OCI-LY1 (cell line): Measurements from ENCODE around the gene VTI1B.
"Not testable (repeated sequence)": the region's sequence is repeated elsewhere in the genome, so short reads cannot be mapped to it uniquely, and the experiment has no call there.

ENCODE experiments used
- H2AFZ ChIP-seq: fragments of 200-600 bp; sonication (generic), shearing (Covaris generic); 2 replicates; pipeline ENCODE4 v1.6.0; 2014; ENCODE audit warnings: antibody characterized with exemption, mild to moderate bottlenecking, low read length
- H3F3A ChIP-seq: fragments of 200-600 bp; sonication (generic), shearing (Covaris generic); 2 replicates; pipeline ENCODE4 v1.6.0; 2014; ENCODE audit warnings: mild to moderate bottlenecking, antibody characterized with exemption, low read length, moderate library complexity; ENCODE audit not compliant: insufficient read depth
- H3K27ac ChIP-seq: fragments of 200-600 bp; sonication (generic); 2 replicates; pipeline ENCODE4 v1.5.1; 2014; ENCODE audit warnings: low read length, mixed run types, mild to moderate bottlenecking, low read depth; ENCODE audit not compliant: poor library complexity, severe bottlenecking
- H3K27me3 ChIP-seq: fragments of 200-600 bp; sonication (generic); 2 replicates; pipeline ENCODE4 v1.6.0; 2014; ENCODE audit warnings: antibody characterized with exemption, mild to moderate bottlenecking, low read length, moderate library complexity; ENCODE audit not compliant: insufficient read depth
- H3K36me3 ChIP-seq: fragments of 200-600 bp; sonication (generic); 2 replicates; pipeline ENCODE4 v1.6.1; 2014; ENCODE audit warnings: mild to moderate bottlenecking, antibody characterized with exemption, low read length, moderate library complexity, mixed read lengths; ENCODE audit not compliant: insufficient read depth
- H3K4me1 ChIP-seq: fragments of 200-600 bp; sonication (generic); 2 replicates; pipeline ENCODE4 v1.5.1; 2014; ENCODE audit warnings: mild to moderate bottlenecking, low read length, moderate library complexity; ENCODE audit not compliant: insufficient read depth, severe bottlenecking
- H3K4me2 ChIP-seq: fragments of 200-600 bp; sonication (generic), shearing (Covaris generic); 2 replicates; pipeline ENCODE4 v1.6.1; 2014; ENCODE audit warnings: low read length
- H3K4me3 ChIP-seq: fragments of 200-600 bp; sonication (generic); 2 replicates; pipeline ENCODE4 v1.5.1; 2014; ENCODE audit warnings: low read length, low read depth, mild to moderate bottlenecking, mixed read lengths; ENCODE audit not compliant: poor library complexity, severe bottlenecking
- H3K79me2 ChIP-seq: fragments of 200-600 bp; shearing (Covaris generic); 2 replicates; pipeline ENCODE4 v1.6.1; 2016; ENCODE audit warnings: mixed run types, low read length, mixed read lengths; ENCODE audit not compliant: insufficient read depth
- H3K9ac ChIP-seq: fragments of 200-600 bp; sonication (generic), shearing (Covaris generic); 2 replicates; pipeline ENCODE4 v1.6.1; 2014; ENCODE audit warnings: mild to moderate bottlenecking, low read length, mixed read lengths
- H3K9me2 ChIP-seq: fragments of 200-600 bp; sonication (generic), shearing (Covaris generic); 2 replicates; pipeline ENCODE4 v1.6.1; 2014; ENCODE audit warnings: low read depth, mild to moderate bottlenecking, low read length, mixed read lengths
- H3K9me3 ChIP-seq: fragments of 200-600 bp; shearing (Covaris generic); 2 replicates; pipeline ENCODE4 v1.6.1; 2014; ENCODE audit warnings: low read length, mixed read lengths
- H4K20me1 ChIP-seq: fragments of 200-600 bp; sonication (generic), shearing (Covaris generic); 2 replicates; pipeline ENCODE4 v1.6.0; 2016; ENCODE audit warnings: mild to moderate bottlenecking, low read length; ENCODE audit not compliant: insufficient read depth
- EZH2 ChIP-seq: fragments of 200-600 bp; sonication (generic), shearing (Covaris generic); IDR thresholded peaks from 2 replicates; pipeline ENCODE4 v1.8.0; 2017; ENCODE audit warnings: borderline replicate concordance, mixed run types, mild to moderate bottlenecking, antibody characterized with exemption, low read length, moderate library complexity, mixed read lengths
- TF ChIP-seq, protein P1 (sequence below): fragments of 200-600 bp; sonication (generic), shearing (Covaris generic); IDR thresholded peaks from 2 replicates; pipeline ENCODE4 v1.5.1; 2017; ENCODE audit warnings: mild to moderate bottlenecking, antibody characterized with exemption, low read length, moderate library complexity, mixed read lengths

The VTI1B gene

DNA sequence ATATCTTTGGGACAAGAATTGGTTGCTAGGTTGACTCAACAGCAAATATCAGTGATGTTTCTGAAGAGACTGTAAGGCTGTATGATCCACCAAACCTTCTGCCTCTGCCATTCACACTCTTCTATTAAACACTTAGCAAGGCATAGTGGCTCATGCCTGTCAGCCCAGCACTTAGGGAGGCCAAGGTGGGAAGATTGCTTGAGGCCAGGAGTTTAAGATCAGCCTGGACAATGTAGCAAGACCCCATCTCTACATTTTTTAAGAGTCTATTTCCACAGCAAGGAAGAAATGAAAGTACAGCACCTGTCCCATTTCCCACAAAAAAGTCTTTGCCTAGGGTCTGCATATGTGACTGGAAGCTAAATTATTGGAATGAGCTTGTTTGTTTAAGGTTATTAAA, 46.9 kb downstream of the VTI1B start:
- Histone ChIP-seq H3K9ac (no peak overlapping the region), H3K9me2 (no peaks in the 10 kb centered on the region), H3F3A (no peaks in the 10 kb centered on the region), H4K20me1 (no peaks in the 10 kb centered on the region), H2AFZ (no peak overlapping the region), H3K4me1 (peaks cover 6% of the 10 kb centered on the region), H3K27me3 (no peaks in the 10 kb centered on the region), H3K4me2 (no peak overlapping the region), H3K36me3 (no peaks in the 10 kb centered on the region; the same call in 1 of the 2 replicates), H3K9me3 (peaks cover 4% of the 10 kb centered on the region; the same call in 1 of the 2 replicates), H3K79me2 (no peaks in the 10 kb centered on the region), H3K27ac (no peak overlapping the region), H3K4me3 (no peak overlapping the region)
- TF ChIP-seq, protein P1, sequence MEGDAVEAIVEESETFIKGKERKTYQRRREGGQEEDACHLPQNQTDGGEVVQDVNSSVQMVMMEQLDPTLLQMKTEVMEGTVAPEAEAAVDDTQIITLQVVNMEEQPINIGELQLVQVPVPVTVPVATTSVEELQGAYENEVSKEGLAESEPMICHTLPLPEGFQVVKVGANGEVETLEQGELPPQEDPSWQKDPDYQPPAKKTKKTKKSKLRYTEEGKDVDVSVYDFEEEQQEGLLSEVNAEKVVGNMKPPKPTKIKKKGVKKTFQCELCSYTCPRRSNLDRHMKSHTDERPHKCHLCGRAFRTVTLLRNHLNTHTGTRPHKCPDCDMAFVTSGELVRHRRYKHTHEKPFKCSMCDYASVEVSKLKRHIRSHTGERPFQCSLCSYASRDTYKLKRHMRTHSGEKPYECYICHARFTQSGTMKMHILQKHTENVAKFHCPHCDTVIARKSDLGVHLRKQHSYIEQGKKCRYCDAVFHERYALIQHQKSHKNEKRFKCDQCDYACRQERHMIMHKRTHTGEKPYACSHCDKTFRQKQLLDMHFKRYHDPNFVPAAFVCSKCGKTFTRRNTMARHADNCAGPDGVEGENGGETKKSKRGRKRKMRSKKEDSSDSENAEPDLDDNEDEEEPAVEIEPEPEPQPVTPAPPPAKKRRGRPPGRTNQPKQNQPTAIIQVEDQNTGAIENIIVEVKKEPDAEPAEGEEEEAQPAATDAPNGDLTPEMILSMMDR = no peak
- no peak for TF ChIP-seq EZH2

DNA sequence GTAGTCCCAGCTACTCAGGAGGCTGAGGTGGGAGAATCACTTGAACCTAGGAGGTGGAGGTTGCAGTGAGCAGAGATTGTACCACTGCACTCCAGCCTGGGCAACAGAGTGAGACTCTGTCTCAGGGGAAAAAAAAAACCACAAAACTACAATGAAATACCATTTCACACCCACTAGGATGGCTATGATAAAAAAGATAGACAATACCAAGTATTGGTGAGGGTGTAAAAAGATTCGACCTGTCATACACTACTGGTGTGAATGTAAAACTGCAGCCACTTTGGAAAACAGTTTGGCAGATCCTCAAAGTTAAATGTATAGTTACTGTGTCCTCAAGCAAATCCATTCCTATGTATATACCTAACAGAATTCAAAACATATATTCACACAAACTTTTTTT, 48.3 kb downstream of the VTI1B start:
- not testable (repeated sequence) for H4K20me1 ChIP-seq, H3K79me2 ChIP-seq, H3K27me3 ChIP-seq, H3K4me1 ChIP-seq, H3K9ac ChIP-seq, H3K36me3 ChIP-seq, H3K9me3 ChIP-seq, H2AFZ ChIP-seq, H3F3A ChIP-seq, H3K4me2 ChIP-seq, H3K4me3 ChIP-seq, H3K9me2 ChIP-seq, H3K27ac ChIP-seq

DNA sequence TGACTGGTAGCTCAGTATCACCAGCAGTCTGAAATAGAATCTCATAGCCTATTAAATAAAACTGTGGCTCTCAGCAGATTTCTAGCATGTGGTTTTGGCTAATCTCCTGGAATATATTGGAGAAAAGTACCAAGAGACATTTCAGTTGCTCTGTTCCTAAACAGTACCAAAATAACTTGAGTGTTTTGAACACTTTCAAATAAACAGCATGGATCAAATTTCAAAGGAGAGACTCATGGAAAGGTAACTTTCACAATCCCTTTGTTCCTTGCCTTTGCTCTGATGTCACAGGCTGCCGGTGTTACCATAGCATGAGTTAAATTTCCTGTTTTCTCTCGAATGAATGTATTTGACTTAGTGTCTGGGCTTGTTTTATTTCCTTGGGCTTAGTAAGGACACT, 51.3 kb downstream of the VTI1B start:
- no peaks in the 10 kb centered on the region for H3K9me2 ChIP-seq
- peaks cover 4% of the 10 kb centered on the region; the same call in 1 of the 2 replicates for H3K9me3 ChIP-seq
- H2AFZ ChIP-seq = no peak overlapping the region
- no peaks in the 10 kb centered on the region for H4K20me1 ChIP-seq
- H3K79me2 ChIP-seq = no peaks in the 10 kb centered on the region
- no peaks in the 10 kb centered on the region for H3K27me3 ChIP-seq
- H3K4me1 ChIP-seq = peaks cover 26% of the 10 kb centered on the region
- H3K27ac ChIP-seq = no peak overlapping the region
- H3K4me3 ChIP-seq = no peak overlapping the region
- no peak overlapping the region for H3K9ac ChIP-seq
- H3K36me3 ChIP-seq = no peaks in the 10 kb centered on the region; the same call in 1 of the 2 replicates
- H3F3A ChIP-seq = no peaks in the 10 kb centered on the region
- no peak for TF ChIP-seq EZH2
- TF ChIP-seq, protein P1 = no peak
- H3K4me2 ChIP-seq = no peak overlapping the region

DNA sequence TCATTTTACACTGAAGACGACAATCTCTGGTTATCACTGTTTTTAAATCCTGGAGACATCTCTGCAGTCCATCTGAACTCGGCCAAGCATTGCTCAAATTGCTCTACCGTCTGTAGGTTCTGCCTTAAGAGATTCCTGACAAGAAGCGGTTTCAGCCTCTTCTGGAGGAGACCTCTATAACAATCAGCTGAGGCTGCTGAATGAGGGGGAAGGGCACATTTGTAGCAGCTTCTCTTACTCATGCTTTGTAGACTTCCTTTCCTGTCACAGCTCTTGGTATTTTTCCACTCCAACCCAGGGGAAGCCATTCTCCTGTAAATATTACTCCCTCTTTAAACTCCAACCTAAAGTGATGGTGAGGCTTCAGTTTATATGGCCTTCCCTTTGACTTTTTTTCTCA, 51.8 kb downstream of the VTI1B start:
- Histone ChIP-seq H3K27ac (no peak overlapping the region), H3K9me2 (no peaks in the 10 kb centered on the region), H3K9me3 (peaks cover 4% of the 10 kb centered on the region; the same call in 1 of the 2 replicates), H2AFZ (no peak overlapping the region), H3K4me1 (peaks cover 26% of the 10 kb centered on the region), H3K27me3 (no peaks in the 10 kb centered on the region), H3F3A (no peaks in the 10 kb centered on the region), H4K20me1 (no peaks in the 10 kb centered on the region), H3K36me3 (no peaks in the 10 kb centered on the region; the same call in 1 of the 2 replicates), H3K9ac (no peak overlapping the region), H3K79me2 (no peaks in the 10 kb centered on the region), H3K4me2 (no peak overlapping the region), H3K4me3 (no peak overlapping the region)
- TF ChIP-seq EZH2 = no peak
- TF ChIP-seq, protein P1 = no peak
